ENCODE measurements around the gene LGALS14. TPM values are rescaled to one million over a fixed set of nuclear protein-coding genes. Genes with fewer than 3 reads are reported as not detected.

Gene LGALS14
- polyA plus RNA-seq, 3 donors, result not detected

DNA sequence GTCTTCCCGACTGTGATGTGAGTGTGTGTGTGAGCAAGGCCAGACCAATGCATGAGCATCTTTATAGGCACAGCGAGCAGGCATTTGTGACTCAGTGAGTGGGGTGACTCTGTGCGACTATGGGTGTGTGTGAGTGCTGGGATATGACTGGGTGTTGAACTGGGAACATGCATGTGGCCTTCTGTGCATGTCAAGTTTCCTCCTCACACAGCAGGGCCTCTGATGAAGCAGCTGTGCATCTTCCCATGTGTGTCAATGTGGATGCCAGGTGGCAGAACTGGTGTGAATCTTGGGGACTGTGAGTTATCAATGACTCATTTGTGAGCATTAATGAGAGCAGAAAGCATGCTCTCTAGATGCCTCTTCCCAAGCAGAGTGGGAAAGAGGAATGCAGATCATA lies 12.1 kb upstream of the LGALS14 start:
- Mint-ChIP-seq H3K27ac (no peak overlapping the region), H3K36me3 (no peaks in the 10 kb centered on the region), H3K9me3 (peaks cover 0 to 16% (median 8%) of the 10 kb centered on the region in 7 donors), H3K4me3 (no peak overlapping the region), H3K4me1 (no peaks in the 10 kb centered on the region), H3K27me3 (ENCODE audit: low read depth in 3 of 3) (peaks cover 2 to 18% (median 9%) of the 10 kb centered on the region in 3 donors)
- no peak overlapping the region for H3K4me3 ChIP-seq (replicated peaks in 1 of 3; ENCODE audit: low read depth in 2 of 3, low read length in 3 of 3)
- no peak for DNase-seq
- H3K9me3 ChIP-seq (replicated peaks in 1 of 2; ENCODE audit: control insufficient read depth in 1 of 2, insufficient read depth in 1 of 2, low read length in 2 of 2), result peaks cover 0 to 3% of the 10 kb centered on the region in 2 donors
- H3K27ac ChIP-seq (ENCODE audit: low read depth in 1 of 2, low read length in 2 of 2), result no peak overlapping the region
- 95% methylated on average over 2 of the region's 3 CpGs for WGBS (ENCODE audit: insufficient coverage)
- H3K27me3 ChIP-seq (ENCODE audit: control insufficient read depth in 2 of 2, insufficient read depth in 2 of 2, low read length in 2 of 2), result no peaks in the 10 kb centered on the region
- no peaks in the 10 kb centered on the region for H3K36me3 ChIP-seq (replicated peaks in 1 of 2; ENCODE audit: control insufficient read depth in 1 of 2, insufficient read depth in 2 of 2, low read length in 2 of 2)
- H2AFZ ChIP-seq (ENCODE audit: insufficient read depth, low read depth, low read length, poor library complexity, severe bottlenecking), result no peak overlapping the region
- no peak overlapping the region for H3K4me2 ChIP-seq (replicated peaks; ENCODE audit: extremely low read depth, low read length, poor library complexity, severe bottlenecking)
- H4K20me1 ChIP-seq (ENCODE audit: insufficient read depth, low read length), result no peaks in the 10 kb centered on the region
- TF ChIP-seq, protein P1, sequence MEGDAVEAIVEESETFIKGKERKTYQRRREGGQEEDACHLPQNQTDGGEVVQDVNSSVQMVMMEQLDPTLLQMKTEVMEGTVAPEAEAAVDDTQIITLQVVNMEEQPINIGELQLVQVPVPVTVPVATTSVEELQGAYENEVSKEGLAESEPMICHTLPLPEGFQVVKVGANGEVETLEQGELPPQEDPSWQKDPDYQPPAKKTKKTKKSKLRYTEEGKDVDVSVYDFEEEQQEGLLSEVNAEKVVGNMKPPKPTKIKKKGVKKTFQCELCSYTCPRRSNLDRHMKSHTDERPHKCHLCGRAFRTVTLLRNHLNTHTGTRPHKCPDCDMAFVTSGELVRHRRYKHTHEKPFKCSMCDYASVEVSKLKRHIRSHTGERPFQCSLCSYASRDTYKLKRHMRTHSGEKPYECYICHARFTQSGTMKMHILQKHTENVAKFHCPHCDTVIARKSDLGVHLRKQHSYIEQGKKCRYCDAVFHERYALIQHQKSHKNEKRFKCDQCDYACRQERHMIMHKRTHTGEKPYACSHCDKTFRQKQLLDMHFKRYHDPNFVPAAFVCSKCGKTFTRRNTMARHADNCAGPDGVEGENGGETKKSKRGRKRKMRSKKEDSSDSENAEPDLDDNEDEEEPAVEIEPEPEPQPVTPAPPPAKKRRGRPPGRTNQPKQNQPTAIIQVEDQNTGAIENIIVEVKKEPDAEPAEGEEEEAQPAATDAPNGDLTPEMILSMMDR (IDR thresholded peaks at IDR 0.05), result no peak
- H3K9ac ChIP-seq (ENCODE audit: insufficient read depth, low read length, poor library complexity, severe bottlenecking), result no peak overlapping the region
- intact Hi-C loops (cut with micrococcal nuclease), result no loop called here
- H3K4me1 ChIP-seq (ENCODE audit: control insufficient read depth in 1 of 2, insufficient read depth in 2 of 2, low read length in 2 of 2), result no peaks in the 10 kb centered on the region
- no peaks in the 10 kb centered on the region for H3K79me2 ChIP-seq (ENCODE audit: insufficient read depth, low read length)

DNA sequence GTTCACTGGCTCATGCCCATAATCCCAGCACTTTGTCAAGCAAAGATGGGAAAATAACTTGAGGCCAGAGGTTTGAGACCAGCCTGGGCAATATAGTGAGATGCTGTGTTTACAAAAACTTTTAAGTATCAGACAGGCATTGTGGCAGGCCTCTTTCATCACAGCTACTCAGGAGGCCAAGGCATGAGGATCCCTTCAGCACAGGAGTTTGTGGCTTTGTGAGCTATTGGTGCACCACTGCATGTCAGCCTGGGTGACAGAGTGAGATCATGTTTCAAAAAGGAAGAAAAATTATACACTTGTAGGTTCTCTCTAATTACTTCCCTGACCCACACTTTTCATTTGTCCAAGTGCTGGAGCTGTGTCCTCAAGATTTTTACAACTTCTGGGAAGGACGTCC lies 11.5 kb upstream of the LGALS14 start:
- no peak overlapping the region for H3K9ac ChIP-seq (ENCODE audit: insufficient read depth, low read length, poor library complexity, severe bottlenecking)
- intact Hi-C loops (cut with micrococcal nuclease), result no loop called here

More for the DNA sequence above, 11.5 kb upstream of the LGALS14 start:
- Mint-ChIP-seq H3K9me3 (peaks cover 0 to 16% (median 8%) of the 10 kb centered on the region in 7 donors), H3K4me3 (no peak overlapping the region), H3K27ac (no peak overlapping the region), H3K4me1 (no peaks in the 10 kb centered on the region), H3K27me3 (ENCODE audit: low read depth in 3 of 3) (peaks cover 2 to 16% (median 9%) of the 10 kb centered on the region in 3 donors), H3K36me3 (no peaks in the 10 kb centered on the region)
- no peak overlapping the region for H3K27ac ChIP-seq (ENCODE audit: low read depth in 1 of 2, low read length in 2 of 2)
- no peaks in the 10 kb centered on the region for H3K4me1 ChIP-seq (ENCODE audit: control insufficient read depth in 1 of 2, insufficient read depth in 2 of 2, low read length in 2 of 2)
- no peak for DNase-seq
- no CpG with 5 or more reads among the region's 1 CpG for WGBS (ENCODE audit: insufficient coverage)
- H3K9me3 ChIP-seq (replicated peaks in 1 of 2; ENCODE audit: control insufficient read depth in 1 of 2, insufficient read depth in 1 of 2, low read length in 2 of 2), result peaks cover 0 to 3% of the 10 kb centered on the region in 2 donors
- no peaks in the 10 kb centered on the region for H3K79me2 ChIP-seq (ENCODE audit: insufficient read depth, low read length)
- H3K36me3 ChIP-seq (replicated peaks in 1 of 2; ENCODE audit: control insufficient read depth in 1 of 2, insufficient read depth in 2 of 2, low read length in 2 of 2), result no peaks in the 10 kb centered on the region
- no peaks in the 10 kb centered on the region for H4K20me1 ChIP-seq (ENCODE audit: insufficient read depth, low read length)
- no peak overlapping the region for H2AFZ ChIP-seq (ENCODE audit: insufficient read depth, low read depth, low read length, poor library complexity, severe bottlenecking)
- no peaks in the 10 kb centered on the region for H3K27me3 ChIP-seq (ENCODE audit: control insufficient read depth in 2 of 2, insufficient read depth in 2 of 2, low read length in 2 of 2)
- H3K4me2 ChIP-seq (replicated peaks; ENCODE audit: extremely low read depth, low read length, poor library complexity, severe bottlenecking), result no peak overlapping the region
- H3K4me3 ChIP-seq (replicated peaks in 1 of 3; ENCODE audit: low read depth in 2 of 3, low read length in 3 of 3), result no peak overlapping the region
- TF ChIP-seq, protein P1 (IDR thresholded peaks at IDR 0.05), result no peak
